C4-2B (cell line): ENCODE results near the gene CST9L.

Experiments used
- H3K27ac ChIP-seq: fragments of 450-650 bp; 2 replicates; pipeline ENCODE4 v1.5.1; 2017
- ZFX ChIP-seq: fragments of 450-650 bp; IDR thresholded peaks from 2 replicates; pipeline ENCODE4 v1.6.1; 2017
- TF ChIP-seq, protein P1 (sequence below): fragments of 450-650 bp; conservative IDR thresholded peaks from 2 replicates; pipeline ENCODE4 v1.5.1; 2017; ENCODE audit warnings: mild to moderate bottlenecking

CST9L gene

DNA sequence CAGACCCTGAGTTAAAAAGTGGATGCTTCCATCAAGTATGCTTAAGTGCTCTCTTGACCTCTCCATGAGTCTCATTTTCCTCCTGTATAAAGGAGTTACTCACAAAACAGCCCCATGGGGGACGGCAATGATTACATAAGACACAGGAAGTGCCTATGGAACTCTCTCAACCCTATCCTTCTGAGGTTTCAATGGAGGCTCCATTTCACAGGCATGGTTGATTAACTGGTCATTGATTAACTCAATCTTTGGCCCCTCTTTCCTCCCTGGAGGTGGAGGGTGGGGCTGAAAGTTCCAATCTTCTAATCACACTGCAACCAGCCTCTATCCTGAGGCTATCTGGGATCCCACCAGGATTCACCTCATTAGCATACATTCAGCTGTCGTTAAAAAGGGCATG, 48.1 kb downstream of the CST9L start:
- no peak for TF ChIP-seq ZFX
- TF ChIP-seq, protein P1, sequence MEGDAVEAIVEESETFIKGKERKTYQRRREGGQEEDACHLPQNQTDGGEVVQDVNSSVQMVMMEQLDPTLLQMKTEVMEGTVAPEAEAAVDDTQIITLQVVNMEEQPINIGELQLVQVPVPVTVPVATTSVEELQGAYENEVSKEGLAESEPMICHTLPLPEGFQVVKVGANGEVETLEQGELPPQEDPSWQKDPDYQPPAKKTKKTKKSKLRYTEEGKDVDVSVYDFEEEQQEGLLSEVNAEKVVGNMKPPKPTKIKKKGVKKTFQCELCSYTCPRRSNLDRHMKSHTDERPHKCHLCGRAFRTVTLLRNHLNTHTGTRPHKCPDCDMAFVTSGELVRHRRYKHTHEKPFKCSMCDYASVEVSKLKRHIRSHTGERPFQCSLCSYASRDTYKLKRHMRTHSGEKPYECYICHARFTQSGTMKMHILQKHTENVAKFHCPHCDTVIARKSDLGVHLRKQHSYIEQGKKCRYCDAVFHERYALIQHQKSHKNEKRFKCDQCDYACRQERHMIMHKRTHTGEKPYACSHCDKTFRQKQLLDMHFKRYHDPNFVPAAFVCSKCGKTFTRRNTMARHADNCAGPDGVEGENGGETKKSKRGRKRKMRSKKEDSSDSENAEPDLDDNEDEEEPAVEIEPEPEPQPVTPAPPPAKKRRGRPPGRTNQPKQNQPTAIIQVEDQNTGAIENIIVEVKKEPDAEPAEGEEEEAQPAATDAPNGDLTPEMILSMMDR: no peak
- no peak overlapping the region for H3K27ac ChIP-seq

DNA sequence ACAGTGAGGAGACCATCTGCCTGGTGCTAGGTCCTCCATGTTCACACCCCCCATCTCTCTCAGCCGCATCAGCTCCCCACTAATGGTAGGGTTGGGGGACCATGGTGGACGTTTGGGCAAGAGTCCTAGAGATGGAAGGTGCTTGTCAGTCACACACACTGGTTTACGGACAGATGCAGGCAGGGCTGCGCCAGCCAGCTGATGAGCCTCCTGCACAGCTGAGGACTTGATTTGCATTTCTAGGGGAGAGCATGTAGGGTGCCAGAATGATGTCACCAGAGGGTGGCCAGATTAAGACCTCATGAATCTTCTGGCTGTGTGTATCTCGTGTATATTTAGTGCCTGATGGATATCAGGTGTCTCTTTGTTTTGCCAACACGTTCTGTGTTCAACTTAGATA, 48.7 kb downstream of the CST9L start:
- TF ChIP-seq ZFX: no peak
- TF ChIP-seq, protein P1: no peak
- H3K27ac ChIP-seq: no peak overlapping the region

DNA sequence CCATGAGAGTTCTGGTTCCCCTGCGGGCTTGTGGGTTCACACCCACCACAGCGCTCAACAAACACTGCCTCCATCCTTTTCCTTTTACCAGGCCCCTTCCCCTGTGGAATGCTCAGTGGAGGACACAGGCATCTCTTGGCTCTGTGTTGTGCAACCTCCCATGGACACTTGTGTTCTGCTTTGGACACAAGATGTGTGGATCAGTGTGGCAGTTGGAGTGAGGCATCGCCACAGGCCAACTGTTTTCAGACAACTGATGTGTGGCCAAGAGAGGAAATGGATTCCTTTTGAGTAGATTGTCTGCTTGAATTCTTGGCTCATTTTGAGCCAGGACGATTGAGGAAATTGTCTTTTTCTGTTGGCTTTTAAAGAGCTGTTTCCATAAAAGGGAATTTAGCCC, 50.6 kb downstream of the CST9L start:
- no peak for TF ChIP-seq ZFX
- TF ChIP-seq, protein P1: no peak
- H3K27ac ChIP-seq: no peak overlapping the region

DNA sequence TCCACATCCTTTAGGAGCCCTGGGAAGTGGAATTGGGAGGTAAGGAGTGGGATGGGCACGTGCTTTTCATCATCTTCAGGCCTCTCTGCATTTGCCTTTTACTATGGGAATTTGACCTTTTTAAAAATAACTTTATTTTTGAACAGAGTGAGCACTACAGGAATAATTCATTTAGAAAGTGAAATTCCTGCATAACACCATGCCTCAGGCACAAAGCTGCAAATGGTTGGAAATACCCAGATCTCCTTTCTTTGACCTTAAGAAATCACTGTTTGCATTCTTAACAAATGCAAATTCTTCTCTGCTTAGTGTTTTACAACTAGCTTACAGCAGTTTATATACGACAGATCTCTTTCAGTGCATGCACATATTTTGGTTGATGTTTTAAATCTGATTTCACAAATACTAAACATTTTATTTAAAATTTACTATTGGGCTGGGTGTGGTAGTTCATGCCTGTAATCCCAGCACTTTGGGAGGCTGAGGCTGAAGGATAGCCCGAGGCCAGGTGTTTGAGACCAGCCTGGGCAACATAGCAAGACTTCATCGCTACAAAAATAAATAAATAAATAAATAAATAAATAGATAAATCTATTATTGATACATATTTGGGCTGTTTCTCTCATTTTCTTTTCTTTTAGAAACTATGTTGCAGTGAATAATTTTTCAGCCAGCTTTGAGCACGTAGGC, 52.9 kb downstream of the CST9L start:
- no peak overlapping the region for H3K27ac ChIP-seq
- TF ChIP-seq, protein P1: no peak
- TF ChIP-seq ZFX: no peak

DNA sequence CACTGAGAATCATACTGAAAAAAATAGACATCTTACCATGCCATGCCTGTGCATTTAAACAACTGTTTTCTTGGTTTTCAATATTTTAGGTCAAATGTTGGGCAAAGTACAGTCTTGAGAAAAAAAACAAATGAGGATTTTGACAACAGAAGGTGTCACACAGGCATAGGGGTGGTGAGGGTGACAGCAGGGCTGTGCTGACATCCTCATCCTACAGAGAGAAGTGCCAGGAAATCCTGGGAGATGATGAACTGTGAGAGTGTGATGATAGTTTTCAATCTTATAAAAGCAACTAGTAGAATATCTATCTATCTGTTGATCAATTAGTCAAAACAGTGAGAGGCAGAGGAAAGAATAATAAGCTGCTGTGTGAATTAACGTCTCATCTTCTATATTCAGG, 53.4 kb downstream of the CST9L start:
- no peak overlapping the region for H3K27ac ChIP-seq
- no peak for TF ChIP-seq ZFX
- TF ChIP-seq, protein P1: no peak
